Measurements from ENCODE around the gene ABCD3. TPM values are rescaled to one million over a fixed set of nuclear protein-coding genes. Genes with fewer than 3 reads are reported as not detected.

The ABCD3 gene
- total and polyA plus RNA-seq, 2 of the 8 experiments (the other 6 are each of a cell fraction or from before 2014, with no cell fraction given), result 6.6 to 29.4 TPM

- Histone ChIP-seq H3K18ac (ENCODE audit: extremely low read depth, low read length) (no peak overlapping the region), H3K36me3 (ENCODE audit: control insufficient read depth in 2 of 4, insufficient read depth in 4 of 4, low read length in 3 of 4) (no peaks in the 10 kb centered on the region), H3K27ac (ENCODE audit: low read depth, low read length) (no peak overlapping the region), H3K9me3 (ENCODE audit: insufficient read depth in 2 of 2, low read depth in 1 of 2, low read length in 1 of 2) (peaks cover 0 to 4% of the 10 kb centered on the region in 2 experiments; a peak in 1 of 4 replicates), H3K79me2 (ENCODE audit: control insufficient read depth in 1 of 2, insufficient read depth in 2 of 2, low read length in 2 of 2) (no peaks in the 10 kb centered on the region), H2BK120ac (replicated peaks; ENCODE audit: low read depth, low read length) (no peak overlapping the region), H3K14ac (ENCODE audit: insufficient read length) (no peak overlapping the region), H3K23me2 (ENCODE audit: low read depth, low read length) (no peaks in the 10 kb centered on the region), H4K5ac (ENCODE audit: insufficient read length, low read depth, low read length) (no peak overlapping the region), H3K4me1 (replicated peaks in 1 of 4; ENCODE audit: control insufficient read depth in 3 of 4, insufficient read depth in 4 of 4, low read length in 3 of 4) (no peaks in the 10 kb centered on the region), H3K4me2 (ENCODE audit: insufficient read depth in 1 of 2, low read depth in 2 of 2, low read length in 2 of 2) (no peak overlapping the region), H3K56ac (replicated peaks; ENCODE audit: insufficient read length, low read depth, low read length) (no peak overlapping the region), H4K91ac (replicated peaks; ENCODE audit: insufficient read length, low read length) (no peak overlapping the region), H4K20me1 (replicated peaks in 1 of 2; ENCODE audit: control insufficient read depth in 1 of 2, insufficient read depth in 2 of 2, low read length in 2 of 2) (no peaks in the 10 kb centered on the region), H3K79me1 (ENCODE audit: low read depth, low read length) (no peaks in the 10 kb centered on the region), H2BK20ac (ENCODE audit: low read length) (no peak overlapping the region), H3K9ac (replicated peaks in 1 of 4; ENCODE audit: extremely low read depth in 1 of 4, low read depth in 3 of 4, low read length in 3 of 4) (no peak overlapping the region), H3K23ac (ENCODE audit: insufficient read length) (no peak overlapping the region), H4K8ac (ENCODE audit: extremely low read depth, insufficient read depth, low read length) (no peak overlapping the region), H2AFZ (ENCODE audit: low read length) (no peak overlapping the region), H3K4me3 (ENCODE audit: extremely low read depth in 1 of 4, insufficient read depth in 2 of 4, low read depth in 3 of 4, low read length in 4 of 4) (no peak overlapping the region), H3K4ac (replicated peaks; ENCODE audit: insufficient read length, low read depth, low read length) (no peak overlapping the region), H2BK12ac (ENCODE audit: low read depth, low read length) (no peak overlapping the region), H2BK15ac (ENCODE audit: low read length) (no peak overlapping the region), H3K27me3 (replicated peaks in 1 of 4; ENCODE audit: control insufficient read depth in 3 of 4, extremely low read depth in 1 of 4, insufficient read depth in 3 of 4, low read length in 3 of 4) (peaks cover 0 to 1% (median 0%) of the 10 kb centered on the region in 4 experiments; a peak in 1 of 7 replicates), H2BK5ac (ENCODE audit: low read depth, low read length) (no peak overlapping the region), H2AK5ac (ENCODE audit: low read depth, low read length) (no peak overlapping the region)
- no peak for FAIRE-seq
- CTCF ChIA-PET (ENCODE audit: partially characterized antibody), result no interaction called here
- POLR2A ChIA-PET (ENCODE audit: partially characterized antibody), result no interaction called here
- 90% methylated on average over 12 of the region's 12 CpGs; no CpG with 5 or more reads in 1 of the 2 experiments for whole genome bisulfite sequencing, 2 experiments (ENCODE audit: extremely low coverage in 1 of 2, insufficient coverage in 1 of 2, insufficient read length in 1 of 2, insufficient replicate concordance in 2 of 2, low coverage in 1 of 2, low lambda C conversion rate in 2 of 2, missing lambda C conversion rate in 1 of 2)
- no peak for DNase-seq (ENCODE audit: low read depth in 1 of 2, low spot score in 2 of 2)
- TF ChIP-seq RXRA (IDR thresholded peaks at IDR 0.05; ENCODE audit: insufficient read depth, low read depth, low read length), result no peak
- TF ChIP-seq TBP (IDR thresholded peaks at IDR 0.05; ENCODE audit: low read depth, low read length), result no peak
- no peak for TF ChIP-seq NRF1 (IDR thresholded peaks at IDR 0.05; ENCODE audit: low read depth, low read length)
- TF ChIP-seq CREB1 (IDR thresholded peaks at IDR 0.05), result no peak
- no peak for TF ChIP-seq MAFK (IDR thresholded peaks at IDR 0.05; ENCODE audit: low read depth, low read length)
- no peak for TF ChIP-seq KDM5A (IDR thresholded peaks at IDR 0.05; ENCODE audit: low read length)
- no peak for TF ChIP-seq SIN3A (conservative IDR thresholded peaks at IDR 0.05 in 1 of 2, IDR thresholded peaks at IDR 0.05 in 1 of 2; ENCODE audit: low read depth in 1 of 2, low read length in 2 of 2)
- no peak for TF ChIP-seq GTF2F1 (IDR thresholded peaks at IDR 0.05; ENCODE audit: borderline replicate concordance, low read depth, low read length)
- no peak for TF ChIP-seq SIX5 (IDR thresholded peaks at IDR 0.05; ENCODE audit: low read depth, low read length)
- no peak for TF ChIP-seq KDM4A (IDR thresholded peaks at IDR 0.05; ENCODE audit: low read depth, low read length, severe bottlenecking)
- TF ChIP-seq EGR1 (IDR thresholded peaks at IDR 0.05; ENCODE audit: borderline replicate concordance, low read depth, low read length), result no peak
- TF ChIP-seq HDAC2 (IDR thresholded peaks at IDR 0.05; ENCODE audit: borderline replicate concordance in 1 of 2, low read depth in 2 of 2, low read length in 2 of 2), result no peak
Observed at GRCh38 chr1:94562519-94563260, 144.5 kb downstream of the ABCD3 start.
